ENCODE results near the gene SH2D6.

- TF ChIP-seq CTCF (IDR thresholded peaks at IDR 0.05) (no peak), EZH2 (IDR thresholded peaks at IDR 0.05) (no peak)
Measured at GRCh38 chr2:85427300-85427835, 8.9 kb downstream of the SH2D6 start.

Measured in neural progenitor cell (in vitro differentiated cells).